Stomach smooth muscle (tissue), 2 donors: ENCODE results near the gene VAT1.
"Not testable (repeated sequence)": the region's sequence is repeated elsewhere in the genome, so short reads cannot be mapped to it uniquely, and the experiment has no call there.

Experiments
- H3K27ac ChIP-seq: one replicate; pipeline ENCODE4 v1.7.0; 2013; ENCODE audit warnings: mild to moderate bottlenecking, low read length, inconsistent platforms
- H3K27me3 ChIP-seq, 2 donors: one replicate each; pipeline ENCODE4 v1.7.0; 2013; ENCODE audit warnings: low read length in 2 of 2; ENCODE audit not compliant: insufficient read depth in 2 of 2, control insufficient read depth in 1 of 2
- H3K36me3 ChIP-seq, 2 donors: one replicate each; pipeline ENCODE4 v1.7.0; 2013; ENCODE audit warnings: low read length in 2 of 2; ENCODE audit not compliant: control insufficient read depth in 2 of 2, insufficient read depth in 2 of 2
- H3K4me1 ChIP-seq: one replicate; pipeline ENCODE4 v1.7.0; 2013; ENCODE audit warnings: low read length; ENCODE audit not compliant: control insufficient read depth, insufficient read depth
- H3K4me3 ChIP-seq, 2 donors: one replicate each; pipeline ENCODE4 v1.7.0; 2013; ENCODE audit warnings: low read length in 2 of 2
- H3K9ac ChIP-seq, 2 donors: one replicate each; pipeline ENCODE4 v1.7.0; 2013; ENCODE audit warnings: low read length in 2 of 2, mild to moderate bottlenecking in 1 of 2
- H3K9me3 ChIP-seq, 2 donors: one replicate each; pipeline ENCODE4 v1.7.0; 2013; ENCODE audit warnings: low read length in 2 of 2; ENCODE audit not compliant: control insufficient read depth in 2 of 2
- donor health status: healthy.
- donor health status: Pancreatic carcinoma.

Gene VAT1

DNA sequence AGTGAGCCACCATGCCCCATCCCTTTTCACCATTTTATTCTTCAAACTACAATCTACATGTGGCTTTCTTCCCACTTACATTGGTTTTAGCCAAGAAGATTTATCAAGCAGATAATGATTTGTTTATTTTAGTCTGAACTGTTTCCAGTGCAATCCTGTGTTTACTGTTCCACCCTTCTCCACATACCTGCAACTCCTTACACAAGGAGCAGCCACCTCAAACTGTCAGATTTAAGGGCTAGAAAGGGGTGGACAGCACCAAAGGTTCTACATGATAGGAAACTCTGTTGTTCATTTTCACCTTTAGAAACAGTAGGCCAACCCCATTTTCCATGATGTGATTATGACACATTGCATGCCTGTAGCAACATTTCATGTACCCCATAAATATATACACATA lies 39.9 kb downstream of the VAT1 start:
- no peaks in the 10 kb centered on the region for H3K9me3 ChIP-seq
- H3K27ac ChIP-seq, result no peak overlapping the region
- H3K36me3 ChIP-seq, result peaks cover 5 to 9% of the 10 kb centered on the region in 2 donors
- H3K27me3 ChIP-seq, result no peaks in the 10 kb centered on the region
- H3K9ac ChIP-seq, result no peak overlapping the region
- no peak overlapping the region for H3K4me3 ChIP-seq
- peaks cover 30% of the 10 kb centered on the region for H3K4me1 ChIP-seq

DNA sequence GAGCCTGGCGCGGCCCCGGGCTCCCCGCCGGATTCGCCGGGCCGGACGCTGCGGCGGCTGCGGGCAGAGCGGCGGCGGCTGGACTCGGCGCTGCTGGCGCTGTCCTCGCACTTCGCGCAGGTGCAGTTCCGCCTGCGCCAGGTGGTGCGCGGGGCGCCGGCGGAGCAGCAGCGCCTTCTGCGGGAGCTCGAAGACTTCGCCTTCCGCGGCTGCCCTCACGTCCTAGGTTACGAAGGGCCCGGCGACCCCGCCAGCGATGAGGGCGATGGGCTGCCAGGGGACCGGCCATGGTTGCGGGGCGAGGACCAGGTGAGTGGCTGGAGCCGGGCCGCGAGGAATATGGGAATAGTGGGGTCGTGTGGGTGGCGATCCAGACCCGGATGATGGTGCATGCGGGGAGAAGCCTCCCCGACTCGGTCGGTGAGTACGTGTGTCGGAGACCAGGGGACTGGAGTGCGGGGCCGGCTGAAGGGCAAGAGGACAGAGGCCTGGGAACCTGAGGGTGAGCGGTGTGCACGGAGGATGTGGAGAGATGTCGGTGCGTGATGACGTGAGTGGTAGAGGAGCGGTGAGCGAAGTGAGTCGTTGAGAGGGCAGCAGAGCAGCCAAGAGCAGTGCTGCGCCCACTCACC lies 41.3 kb downstream of the VAT1 start:
- Histone ChIP-seq H3K36me3 (peaks cover 0 to 4% of the 10 kb centered on the region in 2 donors), H3K9me3 (no peaks in the 10 kb centered on the region), H3K4me1 (peaks cover 30% of the 10 kb centered on the region), H3K4me3 (peak overlapping the region; percentile 90 to 97), H3K27me3 (no peaks in the 10 kb centered on the region), H3K9ac (peak overlapping the region; percentile 72 to 83), H3K27ac (peak overlapping the region; percentile 86)

DNA sequence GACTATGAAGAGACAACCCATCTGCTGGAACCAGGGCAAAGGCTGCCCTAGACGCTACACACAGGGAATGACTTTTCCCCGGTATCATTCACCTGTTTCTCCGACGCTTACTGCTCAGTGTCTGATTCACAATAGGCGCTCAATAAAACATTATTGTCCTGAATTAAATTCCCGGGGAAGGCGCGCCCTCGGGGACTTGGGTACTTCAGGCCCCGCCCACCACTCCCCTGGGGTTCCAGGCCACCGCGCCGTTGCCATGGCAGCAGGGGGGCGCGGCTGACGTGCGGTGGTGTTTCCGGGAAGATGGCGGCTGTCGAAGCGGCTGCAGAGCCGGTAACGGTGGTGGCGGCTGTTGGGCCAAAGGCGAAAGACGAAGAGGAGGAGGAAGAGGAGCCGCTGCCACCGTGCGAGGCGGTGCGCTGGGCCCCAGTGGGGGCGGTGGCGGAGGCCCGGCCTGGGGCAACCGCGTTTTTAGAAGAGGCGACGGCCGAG lies 41.9 kb downstream of the VAT1 start, which contains the start of gene RUNDC1:
Gene RUNDC1 (plus strand): TSS at position 292 of the 492 bp plus-strand sequence. CDS start 12 bp downstream, at position 304.
- peak within 1 kb of the TSS; percentile 78 to 83 for H3K9ac ChIP-seq
- H3K27ac ChIP-seq, result peak within 1 kb of the TSS; percentile 86
- H3K27me3 ChIP-seq, result no peaks in the 10 kb centered on the region
- peak within 1 kb of the TSS; percentile 90 to 97 for H3K4me3 ChIP-seq
- no peaks in the 10 kb centered on the region for H3K9me3 ChIP-seq
- H3K36me3 ChIP-seq, result peaks cover 0 to 2% of the 10 kb centered on the region in 2 donors
- peaks cover 30% of the 10 kb centered on the region for H3K4me1 ChIP-seq

GRCh38 chr17:42979511-42980273 lies 42.5 kb downstream of the VAT1 start, which contains the start of gene PTGES3L:
Gene PTGES3L, minus strand, starts transcription at chr17:42980080. Its CDS starts 27 bp downstream, at chr17:42980053.
- H3K4me1 ChIP-seq, result peaks cover 30% of the 10 kb centered on the region

GRCh38 chr17:42975701-42976100 lies 46.5 kb downstream of the VAT1 start:
- H3K36me3 ChIP-seq, H3K9me3 ChIP-seq, H3K27ac ChIP-seq, H3K27me3 ChIP-seq, H3K4me3 ChIP-seq, H3K9ac ChIP-seq: not testable (repeated sequence)
- H3K4me1 ChIP-seq, result peaks cover 15% of the 10 kb centered on the region

More at GRCh38 chr17:42979511-42980273, 42.5 kb downstream of the VAT1 start, which contains the start of gene PTGES3L:
- Histone ChIP-seq H3K9me3 (no peaks in the 10 kb centered on the region), H3K9ac (peak within 1 kb of the TSS; percentile 78 to 83), H3K27me3 (no peaks in the 10 kb centered on the region), H3K27ac (peak within 1 kb of the TSS; percentile 86), H3K36me3 (peaks cover 0 to 2% of the 10 kb centered on the region in 2 donors), H3K4me3 (peak within 1 kb of the TSS; percentile 90 to 97)

GRCh38 chr17:42975265-42975664 lies 46.9 kb downstream of the VAT1 start:
- Histone ChIP-seq H3K27ac (no peak overlapping the region), H3K27me3 (no peaks in the 10 kb centered on the region), H3K4me1 (peaks cover 14% of the 10 kb centered on the region), H3K9me3 (no peaks in the 10 kb centered on the region), H3K9ac (no peak overlapping the region), H3K36me3 (no peaks in the 10 kb centered on the region), H3K4me3 (no peak overlapping the region)

DNA sequence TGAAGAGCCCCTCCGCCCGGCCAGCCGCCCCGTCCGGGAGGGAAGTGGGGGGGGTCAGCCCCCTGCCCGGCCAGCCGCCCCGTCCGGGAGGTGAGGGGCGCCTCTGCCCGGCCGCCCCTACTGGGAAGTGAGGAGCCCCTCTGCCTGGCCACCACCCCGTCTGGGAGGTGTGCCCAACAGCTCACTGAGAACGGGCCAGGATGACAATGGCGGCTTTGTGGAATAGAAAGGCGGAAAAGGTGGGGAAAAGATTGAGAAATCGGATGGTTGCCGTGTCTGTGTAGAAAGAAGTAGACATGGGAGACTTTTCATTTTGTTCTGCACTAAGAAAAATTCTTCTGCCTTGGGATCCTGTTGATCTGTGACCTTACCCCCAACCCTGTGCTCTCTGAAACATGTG lies 48.9 kb downstream of the VAT1 start:
- H3K27me3 ChIP-seq, H3K27ac ChIP-seq, H3K4me3 ChIP-seq, H3K4me1 ChIP-seq, H3K9me3 ChIP-seq, H3K36me3 ChIP-seq, H3K9ac ChIP-seq: not testable (repeated sequence)

GRCh38 chr17:42971589-42971988 lies 50.6 kb downstream of the VAT1 start:
- peak overlapping the region in 1 of 2 donors; percentile 29 for H3K9ac ChIP-seq
- H3K27ac ChIP-seq, result no peak overlapping the region

GRCh38 chr17:42969001-42969581 lies 53.1 kb downstream of the VAT1 start:
- no peak overlapping the region for H3K27ac ChIP-seq
- no peaks in the 10 kb centered on the region for H3K4me1 ChIP-seq
- no peaks in the 10 kb centered on the region for H3K9me3 ChIP-seq
- no peaks in the 10 kb centered on the region for H3K27me3 ChIP-seq
- H3K4me3 ChIP-seq, result no peak overlapping the region
- no peak overlapping the region for H3K9ac ChIP-seq
- no peaks in the 10 kb centered on the region for H3K36me3 ChIP-seq

More at GRCh38 chr17:42971589-42971988, 50.6 kb downstream of the VAT1 start:
- no peak overlapping the region for H3K4me3 ChIP-seq
- H3K4me1 ChIP-seq, result no peaks in the 10 kb centered on the region
- H3K9me3 ChIP-seq, result no peaks in the 10 kb centered on the region
- no peaks in the 10 kb centered on the region for H3K27me3 ChIP-seq
- H3K36me3 ChIP-seq, result no peaks in the 10 kb centered on the region

DNA sequence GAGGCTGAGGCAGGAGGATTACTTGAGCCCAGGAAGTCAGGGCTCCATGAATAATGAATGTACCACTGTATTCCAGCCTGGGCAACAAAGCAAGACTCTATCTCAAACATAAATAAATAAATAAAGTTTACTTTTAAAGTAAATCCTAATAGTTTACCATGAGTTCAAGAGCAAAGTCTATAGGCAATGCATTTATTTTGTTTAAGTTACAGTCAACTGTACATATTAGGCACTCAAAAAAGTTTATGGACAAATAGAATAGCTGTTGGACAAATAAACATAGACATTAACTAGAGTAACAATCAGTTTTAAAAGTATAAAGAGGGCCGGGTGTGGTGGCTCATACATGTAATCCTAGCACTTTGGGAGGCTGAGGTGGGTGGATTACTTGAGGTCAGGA lies 54.3 kb downstream of the VAT1 start:
- no peak overlapping the region for H3K4me3 ChIP-seq

More for the DNA sequence above, 54.3 kb downstream of the VAT1 start:
- Histone ChIP-seq H3K36me3 (no peaks in the 10 kb centered on the region), H3K27me3 (no peaks in the 10 kb centered on the region), H3K27ac (no peak overlapping the region), H3K9ac (no peak overlapping the region), H3K9me3 (no peaks in the 10 kb centered on the region), H3K4me1 (peaks cover 8% of the 10 kb centered on the region)
